ENCODE measurements around the gene ARSG. TPM values are rescaled to one million over a fixed set of nuclear protein-coding genes. Genes with fewer than 3 reads are reported as not detected.

Gene ARSG
- total and polyA plus RNA-seq, 2 donors (not counting 1 experiment from before 2014, with no cell fraction given), result 5.5 to 18.4 TPM

DNA sequence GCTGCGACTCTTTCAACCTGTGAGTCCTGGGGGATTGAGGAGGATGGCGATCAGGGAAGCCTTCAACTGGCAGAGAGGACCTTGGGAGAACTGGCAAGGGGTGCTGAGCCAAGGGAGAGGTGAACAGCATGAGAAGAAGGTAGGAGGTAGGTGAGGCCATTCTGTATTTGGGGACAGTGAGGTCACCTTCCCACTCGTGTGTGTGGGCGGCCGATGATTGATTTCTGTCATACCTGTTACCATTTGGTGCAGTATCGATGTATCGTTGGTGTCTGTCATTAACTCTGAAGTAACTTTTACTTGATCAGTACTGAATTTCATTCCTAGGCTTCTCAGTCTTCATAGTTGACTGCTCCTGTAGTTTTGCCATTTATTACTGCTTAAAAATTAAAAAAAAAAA is 3.8 kb downstream of the ARSG start:
- ChIA-PET CTCF (no interaction called here), POLR2A (no interaction called here)
- H4K20me1 ChIP-seq (ENCODE audit: control insufficient read depth, insufficient read depth, low read length, poor library complexity, severe bottlenecking), result no peaks in the 10 kb centered on the region
- no peak overlapping the region for H3K4me2 ChIP-seq (replicated peaks; ENCODE audit: low read depth, low read length, poor library complexity, severe bottlenecking)
- no peak overlapping the region for H3K27ac ChIP-seq (ENCODE audit: low read length in 2 of 2)
- H3K79me2 ChIP-seq (ENCODE audit: control insufficient read depth, insufficient read depth, low read length), result no peaks in the 10 kb centered on the region
- no peak overlapping the region for H2AFZ ChIP-seq (ENCODE audit: insufficient read depth, low read depth, low read length, poor library complexity, severe bottlenecking)
- no peak for ATAC-seq (ENCODE audit: low read depth)
- H3K4me3 ChIP-seq (ENCODE audit: control extremely low read depth in 1 of 5, extremely low read depth in 1 of 5, insufficient read depth in 1 of 5, low read depth in 2 of 5, low read length in 4 of 5), result no peak overlapping the region
- Mint-ChIP-seq H3K27ac (no peak overlapping the region), H3K4me3 (no peak overlapping the region), H3K9me3 (ENCODE audit: insufficient read depth) (no peaks in the 10 kb centered on the region), H3K27me3 (no peaks in the 10 kb centered on the region), H3K4me1 (peaks cover 21% of the 10 kb centered on the region)
- no peaks in the 10 kb centered on the region for H3K27me3 ChIP-seq (replicated peaks in 1 of 4; ENCODE audit: control extremely low read depth in 1 of 4, control insufficient read depth in 3 of 4, insufficient read depth in 4 of 4, low read length in 3 of 4)
- TF ChIP-seq EZH2 (IDR thresholded peaks at IDR 0.05; ENCODE audit: borderline replicate concordance, insufficient read depth, low read depth, low read length, poor library complexity, severe bottlenecking), result no peak
- TF ChIP-seq CTCF (IDR thresholded peaks at IDR 0.05), result no peak
- peaks cover 9 to 18% of the 10 kb centered on the region in 2 donors for H3K4me1 ChIP-seq (ENCODE audit: control insufficient read depth in 2 of 2, insufficient read depth in 2 of 2, low read length in 2 of 2)
- no peaks in the 10 kb centered on the region for H3K36me3 ChIP-seq (replicated peaks in 1 of 2; ENCODE audit: control extremely low read depth in 1 of 2, control insufficient read depth in 1 of 2, extremely low read depth in 1 of 2, insufficient read depth in 2 of 2, low read length in 1 of 2)
- no peak overlapping the region for H3K9ac ChIP-seq (ENCODE audit: low read length)
- 97% methylated on average over 2 of the region's 7 CpGs for WGBS (ENCODE audit: insufficient coverage)
- DNase-seq, result no peak
- intact Hi-C loops (cut with micrococcal nuclease), result loop anchor here (10.0 kb wide), 1 partner anchor 140 kb away; no protein-coding TSS in a partner anchor
- H3K9me3 ChIP-seq (ENCODE audit: control extremely low read depth in 1 of 3, control insufficient read depth in 2 of 3, insufficient read depth in 1 of 3, low read length in 2 of 3), result no peaks in the 10 kb centered on the region

DNA sequence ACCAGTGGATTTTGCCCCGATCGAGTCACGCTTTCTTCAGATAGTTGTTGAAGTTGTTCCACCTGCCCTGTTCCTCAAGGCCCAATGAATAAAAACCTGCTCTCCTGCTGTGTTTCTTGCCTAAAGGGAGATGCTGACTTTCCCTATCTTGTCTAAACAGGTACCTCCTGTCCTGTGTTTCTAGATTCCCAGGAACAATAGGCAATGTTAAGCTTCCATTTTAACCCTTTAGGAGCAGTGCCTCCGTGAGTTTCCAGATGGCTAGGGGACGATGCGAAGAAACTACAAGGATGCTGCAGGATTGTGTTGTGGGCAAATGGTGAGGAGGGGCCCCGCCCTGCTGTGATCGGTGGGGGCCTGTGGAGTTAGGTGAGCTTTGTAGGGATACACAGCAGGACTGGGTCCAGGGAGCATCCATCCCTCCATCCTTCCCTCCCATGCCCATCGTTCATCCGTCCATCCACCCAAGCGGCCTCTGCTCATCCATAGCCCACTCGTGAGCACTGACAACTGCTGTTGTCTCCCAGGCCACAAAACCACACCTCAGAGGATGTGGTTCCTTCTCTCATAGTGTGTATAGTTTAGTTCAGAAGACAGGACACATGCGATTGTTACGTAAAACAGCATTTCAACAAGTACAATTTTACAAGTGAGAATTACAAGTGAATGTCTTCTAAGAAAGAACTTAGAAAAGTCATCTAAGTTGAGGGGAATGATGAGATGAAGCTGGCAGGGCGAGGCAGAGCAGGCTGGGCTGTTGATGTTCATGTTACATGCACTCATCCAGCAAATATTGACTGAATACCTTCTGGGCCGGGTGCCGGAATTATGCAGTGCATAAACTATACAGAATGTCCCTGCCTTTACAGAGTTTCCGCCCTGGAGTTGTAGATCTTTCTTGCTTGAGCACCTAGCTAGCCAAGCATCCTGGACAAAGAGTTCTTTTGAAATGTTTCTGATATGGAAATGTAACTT is 5.2 kb downstream of the ARSG start:
- no peaks in the 10 kb centered on the region for H3K27me3 Mint-ChIP-seq
- no peak overlapping the region for H3K4me2 ChIP-seq (replicated peaks; ENCODE audit: low read depth, low read length, poor library complexity, severe bottlenecking)
- H3K36me3 ChIP-seq (replicated peaks in 1 of 2; ENCODE audit: control extremely low read depth in 1 of 2, control insufficient read depth in 1 of 2, extremely low read depth in 1 of 2, insufficient read depth in 2 of 2, low read length in 1 of 2), result no peaks in the 10 kb centered on the region
- no peak overlapping the region for H3K9ac ChIP-seq (ENCODE audit: low read length)
- H3K9me3 ChIP-seq (ENCODE audit: control extremely low read depth in 1 of 3, control insufficient read depth in 2 of 3, insufficient read depth in 1 of 3, low read length in 2 of 3), result no peaks in the 10 kb centered on the region
- CTCF ChIA-PET, result interaction anchor here (1.0 to 1.4 kb wide), 2 partner anchors 102 to 124 kb away, joined by 3 to 4 read pairs; no protein-coding TSS in a partner anchor
- peaks cover 14% of the 10 kb centered on the region for H3K4me1 Mint-ChIP-seq
- WGBS (ENCODE audit: insufficient coverage), result 100% methylated on average over 3 of the region's 18 CpGs
- H3K4me1 ChIP-seq (ENCODE audit: control insufficient read depth in 2 of 2, insufficient read depth in 2 of 2, low read length in 2 of 2), result peaks cover 3 to 8% of the 10 kb centered on the region in 2 donors
- DNase-seq, result no peak
- ATAC-seq (ENCODE audit: low read depth), result no peak
- no peak overlapping the region for H2AFZ ChIP-seq (ENCODE audit: insufficient read depth, low read depth, low read length, poor library complexity, severe bottlenecking)
- intact Hi-C loops (cut with micrococcal nuclease), result loop anchor here (10.0 kb wide), 1 partner anchor 138 kb away; no protein-coding TSS in a partner anchor
- H4K20me1 ChIP-seq (ENCODE audit: control insufficient read depth, insufficient read depth, low read length, poor library complexity, severe bottlenecking), result no peaks in the 10 kb centered on the region
- TF ChIP-seq CTCF (IDR thresholded peaks at IDR 0.05) (no peak), EZH2 (IDR thresholded peaks at IDR 0.05; ENCODE audit: borderline replicate concordance, insufficient read depth, low read depth, low read length, poor library complexity, severe bottlenecking) (no peak)
- POLR2A ChIA-PET, result no interaction called here
- no peaks in the 10 kb centered on the region for H3K9me3 Mint-ChIP-seq (ENCODE audit: insufficient read depth)
- H3K79me2 ChIP-seq (ENCODE audit: control insufficient read depth, insufficient read depth, low read length), result no peaks in the 10 kb centered on the region
- H3K27ac Mint-ChIP-seq, result peak overlapping the region; percentile 16
- H3K4me3 ChIP-seq (ENCODE audit: control extremely low read depth in 1 of 5, extremely low read depth in 1 of 5, insufficient read depth in 1 of 5, low read depth in 2 of 5, low read length in 4 of 5), result no peak overlapping the region
- no peak overlapping the region for H3K27ac ChIP-seq (ENCODE audit: low read length in 2 of 2)
- no peaks in the 10 kb centered on the region for H3K27me3 ChIP-seq (replicated peaks in 1 of 4; ENCODE audit: control extremely low read depth in 1 of 4, control insufficient read depth in 3 of 4, insufficient read depth in 4 of 4, low read length in 3 of 4)
- H3K4me3 Mint-ChIP-seq, result no peak overlapping the region

All from B cell (primary cell).